Endodermal cell (in vitro differentiated cells): ENCODE measurements around the gene PNMA1. TPM values are rescaled to one million over a fixed set of nuclear protein-coding genes. Genes with fewer than 3 reads are reported as not detected.
A peak's percentile ranks its signal among the peaks of the same experiment; 100 is the strongest.

ENCODE experiments used
- DNase-seq: peaks from one replicate; pipeline ENCODE4 v3.0.0-alpha.2; 2017
- H3K27ac ChIP-seq: 2 replicates; pipeline ENCODE4 v1.5.1; 2013; ENCODE audit warnings: mild to moderate bottlenecking, low read depth, low read length, moderate library complexity
- H3K27me3 ChIP-seq: 2 replicates; pipeline ENCODE4 v1.6.1; 2013; ENCODE audit warnings: mild to moderate bottlenecking, low read length, moderate library complexity; ENCODE audit not compliant: insufficient read depth, control insufficient read depth, poor library complexity, severe bottlenecking
- H3K36me3 ChIP-seq: 2 replicates; pipeline ENCODE4 v1.7.0; 2013; ENCODE audit warnings: mild to moderate bottlenecking, low read length, moderate library complexity; ENCODE audit not compliant: control insufficient read depth, insufficient read depth
- H3K4me1 ChIP-seq: one replicate; pipeline ENCODE4 v1.7.0; 2013; ENCODE audit warnings: low read length; ENCODE audit not compliant: control insufficient read depth, insufficient read depth
- H3K4me3 ChIP-seq: 2 replicates; pipeline ENCODE4 v1.5.1; 2013; ENCODE audit warnings: mild to moderate bottlenecking, low read length, moderate library complexity
- H3K9ac ChIP-seq: 2 replicates; pipeline ENCODE4 v1.6.1; 2013; ENCODE audit warnings: mild to moderate bottlenecking, low read length, moderate library complexity; ENCODE audit not compliant: poor library complexity, severe bottlenecking; ENCODE audit errors: extremely low read depth
- H3K9me3 ChIP-seq: 2 replicates; pipeline ENCODE4 v1.6.1; 2013; ENCODE audit warnings: mild to moderate bottlenecking, low read length, moderate library complexity; ENCODE audit not compliant: control insufficient read depth
- H3K27ac Mint-ChIP-seq: 2 replicates; pipeline ENCODE4 v1.8.0; 2020; ENCODE audit warnings: mixed read lengths
- H3K27me3 Mint-ChIP-seq: 2 replicates; pipeline ENCODE4 v1.8.0; 2021; ENCODE audit warnings: mild to moderate bottlenecking, mixed read lengths; ENCODE audit not compliant: insufficient read depth
- H3K36me3 Mint-ChIP-seq: 2 replicates; pipeline ENCODE4 v1.8.0; 2020; ENCODE audit warnings: low read depth, mixed read lengths
- H3K4me1 Mint-ChIP-seq: 2 replicates; pipeline ENCODE4 v1.8.0; 2020; ENCODE audit warnings: mixed read lengths
- H3K4me3 Mint-ChIP-seq: 2 replicates; pipeline ENCODE4 v1.8.0; 2020; ENCODE audit warnings: mild to moderate bottlenecking, moderate library complexity, mixed read lengths
- H3K9me3 Mint-ChIP-seq: 2 replicates; pipeline ENCODE4 v1.8.0; 2020; ENCODE audit warnings: mild to moderate bottlenecking, mixed read lengths
- WGBS, 2 experiments: methylation state at CpG; one replicate each; pipeline versions ENCODE4 v1.1.5 to v1.1.7; 2013; ENCODE audit warnings: missing lambda C conversion rate in 2 of 2, mixed read lengths in 1 of 2; ENCODE audit not compliant: insufficient coverage in 1 of 2, insufficient read length in 1 of 2; 5-methylcytosine and 5-hydroxymethylcytosine counted together
- total RNA-seq, 2 donors: library from RNA; stranded (reverse); fragmentation: NEBNext Ultra II Directional in 1 of 2; extraction: Animal tissue kit (Norgen Biotek cat#: 25700) in 1 of 2; gene quantifications; 2 replicates in 1 of 2; 3 replicates in 1 of 2; pipeline ENCODE4 v1.2.1, GENCODE V29; 2021
- TF ChIP-seq, protein P1 (sequence below): fragments of 200-600 bp; sonication (generic); conservative IDR thresholded peaks from 2 replicates; pipeline ENCODE4 v1.5.0; 2021; ENCODE audit warnings: antibody characterized with exemption, mild to moderate bottlenecking

PNMA1 gene
- total RNA-seq, 2 donors from 2014 or later: 66.9 to 70.4 TPM

DNA sequence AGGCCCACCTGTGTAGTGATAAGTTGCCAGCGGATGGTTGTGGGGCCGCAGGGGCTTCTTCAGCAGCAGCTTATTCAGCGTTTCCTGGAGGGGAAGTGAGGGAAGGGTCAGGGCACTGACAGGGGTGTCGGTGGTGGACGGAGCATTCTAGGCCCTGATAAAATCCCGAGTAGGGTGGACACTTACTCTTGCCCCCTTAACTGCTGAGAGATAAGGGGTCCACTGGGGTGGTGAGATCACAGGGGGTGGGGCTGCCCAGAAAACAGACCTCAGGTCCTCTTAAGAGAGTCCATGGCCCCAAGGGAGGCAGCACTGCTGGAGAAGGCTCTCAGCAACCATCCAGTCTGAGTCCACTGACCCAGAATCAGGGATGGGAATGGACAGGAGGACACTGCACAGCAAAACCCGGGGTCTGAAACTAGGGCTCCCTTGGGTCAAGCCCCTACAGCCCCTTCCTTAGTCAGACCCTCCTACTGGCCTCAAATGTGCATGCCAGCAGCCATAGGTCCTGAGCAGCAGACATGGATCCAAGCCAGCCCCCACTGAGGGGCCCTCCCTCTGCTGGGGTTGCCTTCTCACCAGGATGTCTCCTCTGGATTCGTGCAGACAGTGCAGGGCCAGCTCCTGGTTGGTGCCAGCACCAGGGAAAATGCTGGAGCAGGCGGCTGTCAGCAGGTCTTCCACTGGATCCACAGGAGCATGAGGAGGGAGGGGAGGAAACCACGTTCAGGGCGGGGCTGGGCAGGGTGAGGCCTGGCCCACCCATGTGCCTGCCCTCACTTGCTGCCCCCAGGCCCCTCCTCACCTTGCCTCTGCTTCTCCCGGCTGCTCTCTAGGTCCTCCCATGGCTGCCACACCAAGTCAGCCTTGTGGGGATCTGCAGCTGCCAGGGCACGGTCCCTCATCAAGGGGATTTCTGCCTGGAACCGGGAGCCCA lies 12.1 kb upstream of the PNMA1 start:
- Histone ChIP-seq H3K9ac (no peak overlapping the region), H3K9me3 (no peaks in the 10 kb centered on the region), H3K4me1 (peaks cover 19% of the 10 kb centered on the region), H3K4me3 (no peak overlapping the region), H3K27me3 (no peaks in the 10 kb centered on the region), H3K27ac (no peak overlapping the region), H3K36me3 (peaks cover 60% of the 10 kb centered on the region)
- no peak for DNase-seq
- H3K36me3 Mint-ChIP-seq: peaks cover 52% of the 10 kb centered on the region
- no peaks in the 10 kb centered on the region for H3K9me3 Mint-ChIP-seq
- 85 to 98% methylated on average over 7 to 14 of the region's 14 CpGs for WGBS, 2 experiments
- peaks cover 20% of the 10 kb centered on the region for H3K4me1 Mint-ChIP-seq
- H3K27ac Mint-ChIP-seq: peak overlapping the region; percentile 69
- no peaks in the 10 kb centered on the region for H3K27me3 Mint-ChIP-seq
- H3K4me3 Mint-ChIP-seq: no peak overlapping the region
- TF ChIP-seq, protein P1, sequence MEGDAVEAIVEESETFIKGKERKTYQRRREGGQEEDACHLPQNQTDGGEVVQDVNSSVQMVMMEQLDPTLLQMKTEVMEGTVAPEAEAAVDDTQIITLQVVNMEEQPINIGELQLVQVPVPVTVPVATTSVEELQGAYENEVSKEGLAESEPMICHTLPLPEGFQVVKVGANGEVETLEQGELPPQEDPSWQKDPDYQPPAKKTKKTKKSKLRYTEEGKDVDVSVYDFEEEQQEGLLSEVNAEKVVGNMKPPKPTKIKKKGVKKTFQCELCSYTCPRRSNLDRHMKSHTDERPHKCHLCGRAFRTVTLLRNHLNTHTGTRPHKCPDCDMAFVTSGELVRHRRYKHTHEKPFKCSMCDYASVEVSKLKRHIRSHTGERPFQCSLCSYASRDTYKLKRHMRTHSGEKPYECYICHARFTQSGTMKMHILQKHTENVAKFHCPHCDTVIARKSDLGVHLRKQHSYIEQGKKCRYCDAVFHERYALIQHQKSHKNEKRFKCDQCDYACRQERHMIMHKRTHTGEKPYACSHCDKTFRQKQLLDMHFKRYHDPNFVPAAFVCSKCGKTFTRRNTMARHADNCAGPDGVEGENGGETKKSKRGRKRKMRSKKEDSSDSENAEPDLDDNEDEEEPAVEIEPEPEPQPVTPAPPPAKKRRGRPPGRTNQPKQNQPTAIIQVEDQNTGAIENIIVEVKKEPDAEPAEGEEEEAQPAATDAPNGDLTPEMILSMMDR: no peak

DNA sequence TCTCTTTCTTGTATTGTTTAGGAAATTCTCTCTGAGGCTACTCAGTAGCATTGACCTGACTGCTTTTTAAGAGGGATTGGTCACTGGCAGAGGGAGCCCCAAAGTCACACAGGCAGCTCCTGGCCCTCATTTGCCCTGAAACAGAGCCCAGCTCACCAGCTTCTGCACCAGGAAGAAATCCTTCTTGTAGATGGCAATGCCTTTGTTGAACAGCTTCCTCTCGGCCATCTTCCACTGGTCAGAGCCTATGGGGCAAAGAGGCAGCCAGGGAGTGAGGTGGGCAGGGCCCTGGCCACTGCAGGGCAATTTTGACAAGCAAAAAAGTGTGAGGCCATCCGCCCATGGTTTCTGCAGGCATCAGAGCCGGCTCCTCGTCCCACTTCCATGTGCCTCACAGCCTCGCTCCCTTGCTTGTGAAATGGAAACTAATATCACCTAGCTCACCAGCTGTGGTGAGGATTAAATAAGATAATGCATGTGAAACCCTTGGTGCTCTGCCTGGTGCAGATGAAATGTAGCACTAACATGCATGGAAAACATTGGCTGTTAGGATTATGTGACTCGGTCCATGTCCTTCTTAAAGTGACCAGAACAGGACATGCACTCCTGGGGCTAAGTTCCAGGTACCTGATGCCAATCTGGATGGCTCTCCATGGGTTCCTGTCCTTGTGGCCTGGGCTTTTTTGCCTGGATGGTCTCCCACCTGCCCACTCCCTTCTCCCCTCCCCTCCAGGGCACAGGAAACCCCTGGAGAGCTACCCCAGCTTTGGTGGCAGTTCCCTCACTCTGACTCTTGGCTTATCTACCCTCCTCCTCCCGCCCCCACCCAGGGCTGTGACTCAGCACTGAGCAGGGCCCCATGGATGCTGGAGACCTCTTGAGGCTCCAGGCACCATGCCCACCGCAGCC lies 11.2 kb upstream of the PNMA1 start:
- no peak overlapping the region for H3K9ac ChIP-seq
- no peaks in the 10 kb centered on the region for H3K27me3 ChIP-seq
- H3K4me1 Mint-ChIP-seq: peaks cover 21% of the 10 kb centered on the region
- H3K9me3 ChIP-seq: no peaks in the 10 kb centered on the region
- H3K27ac Mint-ChIP-seq: peak overlapping the region; percentile 21
- TF ChIP-seq, protein P1: no peak
- 79 to 89% methylated on average over 7 to 8 of the region's 8 CpGs for WGBS, 2 experiments
- H3K4me1 ChIP-seq: peaks cover 19% of the 10 kb centered on the region
- DNase-seq: peak; percentile 51
- H3K36me3 ChIP-seq: peaks cover 69% of the 10 kb centered on the region
- H3K4me3 ChIP-seq: no peak overlapping the region
- peak overlapping the region; percentile 78 for H3K27ac ChIP-seq
- H3K36me3 Mint-ChIP-seq: peaks cover 57% of the 10 kb centered on the region
- no peak overlapping the region for H3K4me3 Mint-ChIP-seq
- H3K9me3 Mint-ChIP-seq: no peaks in the 10 kb centered on the region
- H3K27me3 Mint-ChIP-seq: no peaks in the 10 kb centered on the region

DNA sequence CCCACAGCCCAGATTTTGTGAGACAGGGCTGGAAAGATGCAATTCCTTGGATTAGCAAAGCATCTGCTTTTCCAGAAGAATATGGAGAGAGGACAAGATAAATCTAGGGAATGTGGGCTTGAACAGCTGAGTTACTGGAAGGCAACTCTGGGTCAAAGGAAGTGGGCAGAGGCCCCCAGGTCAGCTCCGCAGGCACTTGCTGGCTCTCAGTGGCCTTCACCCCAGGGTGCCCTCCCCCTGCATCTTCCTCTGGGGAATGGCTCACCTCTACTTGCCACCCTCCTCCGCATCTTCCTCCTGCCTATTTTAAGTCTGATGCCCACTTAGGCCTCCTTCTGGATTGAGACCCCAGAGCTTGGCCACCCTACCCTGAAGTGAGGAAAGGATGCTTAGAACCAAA lies 10.5 kb upstream of the PNMA1 start:
- no peak overlapping the region for H3K27ac Mint-ChIP-seq

More for the DNA sequence above, 10.5 kb upstream of the PNMA1 start:
- peak overlapping the region; percentile 78 for H3K27ac ChIP-seq
- no peak overlapping the region for H3K4me3 Mint-ChIP-seq
- H3K4me1 Mint-ChIP-seq: peaks cover 24% of the 10 kb centered on the region
- H3K36me3 ChIP-seq: peaks cover 67% of the 10 kb centered on the region
- TF ChIP-seq, protein P1: no peak
- H3K27me3 Mint-ChIP-seq: no peaks in the 10 kb centered on the region
- no peaks in the 10 kb centered on the region for H3K9me3 ChIP-seq
- no peaks in the 10 kb centered on the region for H3K9me3 Mint-ChIP-seq
- no peak overlapping the region for H3K9ac ChIP-seq
- DNase-seq: no peak
- peaks cover 19% of the 10 kb centered on the region for H3K4me1 ChIP-seq
- WGBS, 2 experiments: 97 to 100% methylated on average over 2 of the region's 2 CpGs
- no peak overlapping the region for H3K4me3 ChIP-seq
- no peaks in the 10 kb centered on the region for H3K27me3 ChIP-seq
- H3K36me3 Mint-ChIP-seq: peaks cover 55% of the 10 kb centered on the region
